Stimulated activated CD8-positive, alpha-beta memory T cell treated with anti-CD3 and anti-CD28 coated beads, Interleukin-7, amount 100 ng/mL, for 4 hours (primary cell): ENCODE data around the gene SNORC.

Experiments used
- DNase-seq, 2 donors: peaks; one replicate each; pipeline ENCODE4 v3.0.0-alpha.2; 2020; ENCODE audit warnings: low read depth in 2 of 2

SNORC gene

DNA sequence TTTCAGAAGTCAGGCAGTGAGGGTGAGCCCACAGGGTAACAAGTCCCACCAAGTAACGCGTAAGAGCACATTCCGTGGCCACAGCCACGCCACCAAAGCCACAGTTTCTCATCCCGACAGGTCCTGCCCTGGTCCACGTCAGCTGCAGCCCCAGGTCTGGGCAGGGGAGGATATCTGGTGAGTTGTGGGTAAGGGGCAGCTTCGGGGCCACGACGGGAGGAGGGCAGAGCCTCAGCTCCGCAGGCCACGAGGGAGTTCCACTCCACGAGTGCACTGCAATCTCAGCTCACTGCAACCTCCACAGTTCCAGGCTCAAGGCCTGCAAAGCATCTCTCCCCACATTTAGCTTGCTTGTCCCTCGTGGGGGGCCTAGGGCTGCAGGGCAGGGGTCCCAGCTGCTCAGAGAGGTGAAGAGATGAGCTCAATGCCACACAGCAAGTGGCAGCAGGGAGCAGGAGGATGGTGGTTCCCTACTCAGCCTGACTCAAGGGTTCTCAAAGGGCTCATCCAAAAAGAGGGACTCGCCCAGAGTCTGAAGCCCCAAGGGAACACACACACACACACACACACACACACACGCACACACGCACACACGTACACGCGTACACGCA is 12.5 kb downstream of the SNORC start:
- DNase-seq = no peak

GRCh38 chr2:232883116-232883721 is 13.2 kb downstream of the SNORC start:
- DNase-seq = no peak

GRCh38 chr2:232884001-232884421 is 13.9 kb downstream of the SNORC start:
- DNase-seq = no peak

DNA sequence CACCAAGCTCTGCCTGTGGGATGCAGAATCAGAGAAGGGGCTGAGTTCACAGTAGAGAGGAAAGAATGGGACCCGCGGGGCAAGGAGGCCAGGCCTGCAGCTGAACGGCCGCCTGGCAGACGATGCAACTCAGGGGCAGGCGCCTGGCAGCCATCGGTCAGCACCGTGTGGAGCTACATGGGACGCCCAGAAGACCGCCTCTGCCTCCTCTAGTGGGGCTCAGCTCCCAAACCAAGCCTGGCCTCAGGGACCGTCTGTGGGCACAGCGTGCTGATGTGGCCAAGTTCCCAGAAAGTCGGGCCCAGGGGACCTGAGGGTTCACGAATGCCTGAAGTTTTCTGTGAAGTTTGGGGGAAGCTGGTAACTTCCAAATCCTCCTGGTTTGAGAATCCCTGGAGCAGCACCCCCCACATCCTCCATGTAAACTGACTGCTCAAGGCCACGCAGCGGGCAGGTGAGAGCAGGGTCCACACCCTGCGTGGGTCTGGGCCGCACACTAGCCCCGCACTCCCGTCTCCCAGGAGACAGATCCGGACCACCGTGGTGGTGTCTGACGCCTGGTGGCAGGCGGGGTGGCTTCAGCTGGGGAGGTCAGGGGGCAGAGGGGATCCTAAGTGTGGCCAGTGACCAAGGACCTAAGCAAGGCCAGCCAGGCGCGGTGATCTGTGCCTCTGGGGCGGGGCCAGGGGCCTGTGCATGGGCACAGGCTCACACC is 14.6 kb downstream of the SNORC start:
- DNase-seq = no peak

- DNase-seq = no peak
Measured at GRCh38 chr2:232885264-232885961, 15.3 kb downstream of the SNORC start.

- DNase-seq = no peak
Measured at GRCh38 chr2:232886176-232886575, 16.1 kb downstream of the SNORC start.

- no peak for DNase-seq
Measured at GRCh38 chr2:232886632-232887031, 16.6 kb downstream of the SNORC start.

GRCh38 chr2:232887171-232887850 is 17.2 kb downstream of the SNORC start:
- no peak for DNase-seq

GRCh38 chr2:232888099-232888836 is 18.2 kb downstream of the SNORC start:
- no peak for DNase-seq

GRCh38 chr2:232888839-232889529 is 18.9 kb downstream of the SNORC start:
- DNase-seq = no peak

DNA sequence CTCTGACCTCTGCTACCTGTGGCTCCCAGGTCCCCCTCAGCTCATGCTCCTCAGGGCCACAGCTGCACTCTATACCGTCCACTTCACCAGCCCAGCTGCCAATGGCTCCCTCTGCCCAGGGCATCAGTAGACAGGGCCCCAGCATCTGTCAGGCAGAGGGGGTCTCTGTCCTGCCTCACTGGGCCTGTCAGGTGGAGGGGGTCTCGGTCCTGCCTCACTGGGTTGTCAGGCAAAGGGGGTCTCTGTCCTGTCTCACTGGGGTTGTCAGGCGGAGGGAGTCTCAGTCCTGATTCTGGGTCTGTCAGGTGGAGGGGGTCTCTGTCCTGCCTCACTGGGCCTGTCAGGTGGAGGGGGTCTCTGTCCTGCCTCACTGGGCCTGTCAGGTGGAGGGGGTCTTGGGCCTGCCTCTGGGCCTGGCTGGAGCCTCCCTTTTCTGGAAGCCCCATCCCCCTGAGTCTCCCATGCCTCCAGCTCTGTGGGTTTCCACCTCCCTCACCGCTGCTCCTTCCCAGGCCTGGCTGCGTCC is 19.9 kb downstream of the SNORC start:
- no peak for DNase-seq

GRCh38 chr2:232890536-232890895 is 20.5 kb downstream of the SNORC start:
- DNase-seq = no peak

GRCh38 chr2:232890896-232891601 is 21.0 kb downstream of the SNORC start:
- DNase-seq = no peak

- DNase-seq = no peak
Measured at GRCh38 chr2:232891621-232892071, 21.6 kb downstream of the SNORC start.

GRCh38 chr2:232892221-232892620 is 22.2 kb downstream of the SNORC start:
- DNase-seq = no peak

GRCh38 chr2:232892843-232893242 is 22.8 kb downstream of the SNORC start:
- no peak for DNase-seq

DNA sequence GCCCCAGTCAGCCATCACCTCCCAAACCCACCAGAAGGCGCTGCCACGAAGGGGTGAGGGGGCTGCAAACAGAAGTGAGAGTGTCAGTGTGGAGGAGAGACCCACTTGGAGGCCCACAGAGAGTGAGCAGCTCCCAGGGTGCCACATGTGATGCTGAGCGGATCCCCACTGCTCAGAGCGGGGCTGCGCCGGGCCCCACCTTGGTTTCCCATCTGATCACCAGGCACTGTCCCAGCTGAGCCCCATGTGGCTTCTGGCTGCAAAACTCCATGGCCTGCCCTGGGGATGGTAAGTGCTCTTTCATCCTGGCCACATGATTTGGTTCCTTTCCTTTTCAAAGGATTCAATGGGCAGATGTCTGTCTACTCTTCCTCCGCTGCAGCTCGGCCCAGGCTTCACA is 23.8 kb downstream of the SNORC start:
- no peak for DNase-seq

DNA sequence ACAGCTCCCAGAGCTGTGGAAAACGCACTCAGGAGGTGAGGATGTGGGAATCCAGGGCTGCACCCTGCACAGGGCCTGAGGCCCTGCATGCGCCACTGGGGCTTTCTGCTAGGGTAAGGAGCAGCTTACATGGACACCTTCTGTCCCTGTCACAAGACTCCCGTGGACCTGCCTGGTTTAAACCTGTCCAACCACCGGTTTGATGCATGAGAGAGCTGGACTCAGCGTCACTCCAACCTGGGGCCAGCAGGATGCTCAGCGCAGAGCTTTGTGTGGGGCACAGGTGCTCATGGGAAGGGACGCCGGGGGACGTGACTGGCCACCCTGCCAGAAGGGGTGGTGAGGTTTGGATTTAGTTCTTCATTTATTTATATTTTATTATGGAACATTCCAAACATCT is 24.2 kb downstream of the SNORC start:
- no peak for DNase-seq

DNA sequence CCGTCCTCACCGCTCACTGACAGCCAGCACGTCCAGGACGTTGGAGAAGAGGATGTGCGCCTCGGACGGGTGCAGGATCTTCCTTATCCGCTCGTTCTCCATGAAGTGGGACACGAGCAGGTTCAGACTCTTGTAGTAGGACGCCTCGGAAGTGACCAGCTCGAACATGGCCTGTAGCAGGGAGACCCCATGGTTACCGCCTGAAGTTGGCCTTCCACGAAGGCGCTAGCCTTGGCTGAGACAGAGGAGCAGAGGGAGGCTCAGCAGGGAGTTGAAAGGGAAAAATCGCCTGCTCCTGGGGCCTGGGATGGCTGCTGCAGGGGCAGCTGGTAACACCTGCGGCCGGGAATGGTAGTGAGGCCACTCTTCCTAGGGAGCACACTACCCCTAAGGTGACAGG is 24.7 kb downstream of the SNORC start:
- no peak for DNase-seq

- no peak for DNase-seq
Measured at GRCh38 chr2:232896111-232896510, 26.0 kb downstream of the SNORC start.
